Effector CD8-positive, alpha-beta T cell (primary cell): ENCODE measurements around the gene HDAC9.

Source experiments
- DNase-seq: peaks from one replicate; lab custom pipeline; 2025; lab: John Stamatoyannopoulos, UW

The HDAC9 gene

DNA sequence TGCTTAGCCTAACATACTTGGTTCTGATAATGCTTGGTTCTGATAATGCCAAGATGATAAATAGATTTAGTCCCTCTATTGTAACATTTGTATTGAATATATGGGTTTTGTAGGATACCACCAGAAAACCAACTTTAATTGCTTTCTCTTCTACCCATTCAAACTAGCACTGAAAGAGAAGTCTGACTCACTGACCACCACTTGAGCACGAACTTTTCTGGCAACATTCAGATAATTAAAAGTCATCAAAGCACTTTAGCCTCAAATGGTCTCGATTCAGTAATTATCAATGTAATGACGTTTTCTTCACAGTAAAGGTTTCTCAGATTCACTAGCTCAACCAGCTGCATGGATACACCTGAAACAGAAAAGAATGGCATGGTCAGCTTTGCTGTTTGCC lies 63.0 kb downstream of the HDAC9 start:
- DNase-seq, result no peak

DNA sequence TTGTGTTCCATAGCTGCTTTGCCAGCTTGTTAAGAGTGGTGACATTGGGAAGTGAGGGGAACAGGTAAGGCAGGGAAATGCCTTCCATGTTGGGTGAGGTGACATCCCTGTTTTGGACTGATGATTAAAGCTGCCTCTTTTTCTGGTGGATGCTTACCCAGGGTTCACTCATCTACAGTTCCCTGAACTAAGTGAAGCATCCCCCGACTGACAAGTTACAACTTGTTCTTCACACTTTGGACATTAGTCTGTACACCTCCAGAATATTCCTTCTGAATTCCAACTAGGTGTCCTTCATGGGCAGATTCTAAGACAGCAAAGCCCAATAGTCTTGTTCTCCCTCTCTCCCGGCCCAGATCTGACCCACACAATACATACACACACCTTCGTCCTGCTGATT lies 63.4 kb downstream of the HDAC9 start:
- no peak for DNase-seq

DNA sequence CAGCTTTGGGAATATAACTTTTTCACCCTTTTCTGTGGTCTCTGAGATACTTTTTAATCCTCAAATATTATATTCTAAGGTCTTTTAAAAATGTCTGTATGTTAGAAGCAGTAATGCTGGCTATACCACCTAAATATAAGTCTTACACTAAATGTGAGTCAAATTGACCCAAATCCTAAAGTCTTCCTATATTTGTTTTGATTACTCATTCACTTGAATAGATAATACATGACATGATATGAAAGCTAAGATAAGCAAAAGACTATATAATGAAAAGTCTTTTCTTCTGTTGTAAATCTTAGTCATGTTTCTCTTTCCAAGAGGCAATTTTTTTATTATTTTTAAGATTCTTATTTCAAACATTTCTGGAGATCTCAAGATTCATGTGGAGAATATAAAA lies 64.2 kb downstream of the HDAC9 start:
- no peak for DNase-seq

DNA sequence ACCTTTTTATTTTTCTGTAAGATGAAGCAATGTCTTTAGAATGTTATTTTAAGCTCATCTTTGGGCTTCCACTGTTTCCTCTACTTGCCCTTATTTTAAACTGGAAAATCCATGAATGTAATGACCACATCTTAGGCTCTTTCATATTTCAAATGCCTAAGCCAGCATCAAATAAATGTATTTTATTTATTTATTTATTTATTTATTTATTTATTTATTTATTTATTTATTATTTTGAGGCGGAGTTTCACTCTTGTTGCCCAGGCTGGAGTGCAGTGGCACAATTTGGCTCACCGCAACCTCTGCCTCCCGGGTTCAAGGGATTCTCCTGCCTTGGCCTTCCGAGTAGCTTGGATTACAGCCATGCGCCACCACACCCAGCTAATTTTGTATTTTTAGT lies 69.2 kb downstream of the HDAC9 start:
- no peak for DNase-seq

DNA sequence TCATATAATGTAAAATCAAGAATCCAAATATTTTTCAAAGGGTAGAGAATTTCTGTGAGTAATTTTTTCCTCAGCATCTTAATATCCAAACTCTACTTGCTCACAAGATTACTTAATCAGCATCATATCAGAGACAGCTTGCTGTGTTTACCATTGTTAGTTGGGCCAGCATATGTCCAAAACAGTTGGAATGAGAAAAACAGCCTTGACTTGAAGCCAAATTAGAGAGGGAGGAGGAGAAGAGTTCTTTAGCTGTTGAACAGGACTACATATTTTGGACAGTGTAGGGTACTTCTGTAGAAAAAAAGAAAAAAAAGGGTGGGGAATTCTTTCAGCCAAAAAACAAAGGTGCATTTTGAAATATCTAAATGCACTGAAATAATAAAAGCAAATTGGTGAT lies 69.8 kb downstream of the HDAC9 start:
- no peak for DNase-seq

- DNase-seq, result no peak
Measured at GRCh38 chr7:18566205-18566604, 70.7 kb downstream of the HDAC9 start.

DNA sequence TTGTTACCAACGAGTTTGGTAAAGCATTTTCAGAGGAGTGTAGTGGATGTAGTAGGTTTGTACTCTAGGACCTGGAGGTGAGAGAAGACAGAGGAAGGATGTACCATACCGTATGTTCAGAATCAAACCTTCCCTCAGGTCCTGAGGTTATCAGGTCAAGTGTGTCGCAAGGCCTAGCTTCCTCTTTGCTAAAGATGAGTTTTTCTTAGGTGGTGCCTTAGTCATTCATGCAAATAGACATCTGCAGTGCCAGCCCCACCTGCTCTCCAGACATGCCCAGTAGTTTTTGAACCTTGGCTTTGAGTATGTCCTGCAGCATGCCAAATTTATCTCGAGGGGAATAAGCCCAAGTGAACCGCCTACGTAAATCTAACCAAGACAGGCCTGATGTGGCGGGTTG lies 71.3 kb downstream of the HDAC9 start:
- no peak for DNase-seq

GRCh38 chr7:18570441-18570840 lies 74.9 kb downstream of the HDAC9 start:
- no peak for DNase-seq

DNA sequence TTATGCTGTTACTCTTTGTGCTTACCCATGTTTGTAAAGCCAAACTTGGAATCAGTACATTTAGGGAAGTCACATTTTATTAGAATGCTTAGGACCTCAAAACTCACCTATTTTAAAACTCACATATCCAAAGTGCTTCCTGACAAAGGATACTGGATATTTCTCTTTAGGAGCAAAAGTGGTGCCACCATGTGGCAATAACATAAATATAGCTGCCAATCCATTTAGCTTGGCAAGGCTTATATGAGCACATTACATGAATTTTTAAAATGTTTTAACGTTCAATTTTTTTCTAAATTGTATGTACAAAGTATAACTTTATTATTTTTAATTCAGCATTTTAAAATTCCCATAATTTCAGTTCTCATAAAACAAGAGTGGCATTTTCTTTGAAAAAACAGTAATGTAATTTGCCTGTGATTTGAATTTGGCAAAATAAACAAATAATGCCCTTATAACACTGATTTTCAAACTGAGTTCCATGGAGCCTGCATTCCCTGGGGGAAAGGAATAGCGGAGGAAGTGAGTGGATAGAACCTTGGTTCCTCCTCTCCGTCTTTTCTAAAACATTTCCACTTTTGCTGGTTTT lies 75.4 kb downstream of the HDAC9 start:
- DNase-seq, result no peak

GRCh38 chr7:18572154-18572553 lies 76.6 kb downstream of the HDAC9 start:
- no peak for DNase-seq

DNA sequence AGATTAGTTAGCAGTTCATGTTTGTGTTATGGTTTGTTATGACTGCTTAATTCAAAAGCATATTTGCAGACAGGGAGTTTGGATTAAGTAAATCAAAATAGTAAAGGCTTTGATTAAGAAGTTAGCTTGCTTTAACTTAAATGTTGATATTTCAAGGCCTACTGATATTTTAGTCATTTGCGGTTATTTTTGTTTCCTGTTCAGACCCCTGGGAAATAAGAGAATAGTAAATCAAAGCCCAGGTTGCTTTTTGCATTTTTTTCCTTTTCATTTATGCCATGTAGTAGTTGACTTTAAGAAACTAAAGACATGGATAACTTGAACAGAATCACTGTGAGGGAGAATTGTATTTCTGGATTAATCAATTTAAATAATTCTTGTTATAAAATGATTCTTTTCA lies 77.3 kb downstream of the HDAC9 start:
- DNase-seq, result no peak

- no peak for DNase-seq
Measured at GRCh38 chr7:18573410-18574234, 78.1 kb downstream of the HDAC9 start.

GRCh38 chr7:18574235-18574540 lies 78.6 kb downstream of the HDAC9 start:
- DNase-seq, result no peak

GRCh38 chr7:18574676-18575075 lies 79.1 kb downstream of the HDAC9 start:
- no peak for DNase-seq

- no peak for DNase-seq
Measured at GRCh38 chr7:18575622-18576572, 80.3 kb downstream of the HDAC9 start.

GRCh38 chr7:18577096-18577771 lies 81.7 kb downstream of the HDAC9 start:
- DNase-seq, result no peak

- no peak for DNase-seq
Measured at GRCh38 chr7:18579698-18580097, 84.1 kb downstream of the HDAC9 start.

- no peak for DNase-seq
Measured at GRCh38 chr7:18580950-18581349, 85.4 kb downstream of the HDAC9 start.

GRCh38 chr7:18583305-18583704 lies 87.8 kb downstream of the HDAC9 start:
- DNase-seq, result no peak

DNA sequence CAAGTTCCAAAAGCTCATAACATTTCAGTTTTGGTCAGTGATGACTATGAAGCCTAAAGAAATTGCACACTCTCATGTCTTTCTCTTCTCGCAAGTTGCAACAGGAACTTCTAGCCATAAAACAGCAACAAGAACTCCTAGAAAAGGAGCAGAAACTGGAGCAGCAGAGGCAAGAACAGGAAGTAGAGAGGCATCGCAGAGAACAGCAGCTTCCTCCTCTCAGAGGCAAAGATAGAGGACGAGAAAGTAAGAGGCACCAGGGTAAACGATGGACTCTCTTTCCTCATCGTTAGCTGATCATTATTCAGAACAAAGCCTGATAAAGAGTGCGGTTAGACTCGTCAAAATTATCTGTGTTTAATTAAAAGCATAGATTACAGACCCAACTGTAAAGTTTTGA lies 94.7 kb downstream of the HDAC9 start:
- no peak for DNase-seq

DNA sequence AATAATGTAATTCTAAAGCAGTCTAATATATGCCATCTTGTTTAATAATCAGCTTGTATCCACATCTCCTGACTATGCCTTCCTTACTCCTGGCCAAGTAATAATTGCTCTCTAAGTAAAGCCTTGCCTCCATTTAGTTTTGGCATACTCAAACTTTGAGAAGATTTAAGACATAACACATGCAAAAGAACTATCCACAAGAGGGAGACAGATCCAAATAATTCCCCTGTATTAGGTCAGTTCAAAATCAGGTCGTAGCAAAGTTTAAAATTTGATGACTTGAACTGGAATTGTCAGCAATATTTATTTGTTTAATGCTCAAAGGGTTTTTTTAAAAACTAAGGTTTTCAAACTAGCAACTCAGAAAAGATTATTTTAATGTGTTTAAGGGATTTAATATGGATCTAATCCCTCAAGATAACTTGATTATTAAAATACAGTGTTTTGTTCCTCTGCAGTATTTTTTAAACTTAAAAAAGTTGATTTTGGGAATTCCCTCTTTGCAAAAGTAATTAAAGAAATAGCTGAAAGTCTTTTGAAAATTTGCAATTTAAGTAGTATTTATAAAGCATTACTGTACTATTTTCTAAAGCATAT lies 95.3 kb downstream of the HDAC9 start:
- no peak for DNase-seq
